Loucy (cell line): ENCODE data around the gene TTPAL.

Experiments
- EZH2phosphoT487 ChIP-seq: fragments of 200-600 bp; IDR thresholded peaks from 2 replicates; pipeline ENCODE4 v1.6.1; 2018; ENCODE audit warnings: antibody characterized with exemption, mild to moderate bottlenecking, moderate library complexity, borderline replicate concordance
- TF ChIP-seq, protein P1 (sequence below): fragments of 200-600 bp; sonication (generic); conservative IDR thresholded peaks from 2 replicates; pipeline ENCODE4 v1.5.1; 2014; ENCODE audit warnings: mild to moderate bottlenecking, antibody characterized with exemption, low read length

DNA sequence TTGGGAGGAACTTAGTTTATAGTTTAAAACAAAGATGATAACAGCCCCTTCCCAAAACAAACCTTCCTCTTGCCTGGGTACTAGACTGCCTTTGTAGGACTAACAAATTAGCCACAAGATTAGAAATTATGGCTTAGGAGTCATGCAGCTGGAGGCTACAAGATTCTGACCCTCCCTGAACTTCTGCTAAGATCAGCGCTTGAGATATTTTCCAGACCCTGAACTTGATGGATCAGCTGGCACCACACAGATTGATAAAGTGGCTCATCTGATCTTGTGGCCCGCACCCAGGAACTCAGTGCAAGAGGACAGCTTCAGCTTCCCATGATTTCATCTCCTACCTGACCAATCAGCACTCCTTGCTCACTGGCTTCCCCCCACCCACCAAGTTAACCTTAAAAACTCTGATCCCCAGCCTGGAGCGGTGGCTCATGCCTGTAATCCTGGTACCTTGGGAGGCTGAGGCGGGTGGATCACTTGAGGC is 52.1 kb downstream of the TTPAL start:
- TF ChIP-seq, protein P1, sequence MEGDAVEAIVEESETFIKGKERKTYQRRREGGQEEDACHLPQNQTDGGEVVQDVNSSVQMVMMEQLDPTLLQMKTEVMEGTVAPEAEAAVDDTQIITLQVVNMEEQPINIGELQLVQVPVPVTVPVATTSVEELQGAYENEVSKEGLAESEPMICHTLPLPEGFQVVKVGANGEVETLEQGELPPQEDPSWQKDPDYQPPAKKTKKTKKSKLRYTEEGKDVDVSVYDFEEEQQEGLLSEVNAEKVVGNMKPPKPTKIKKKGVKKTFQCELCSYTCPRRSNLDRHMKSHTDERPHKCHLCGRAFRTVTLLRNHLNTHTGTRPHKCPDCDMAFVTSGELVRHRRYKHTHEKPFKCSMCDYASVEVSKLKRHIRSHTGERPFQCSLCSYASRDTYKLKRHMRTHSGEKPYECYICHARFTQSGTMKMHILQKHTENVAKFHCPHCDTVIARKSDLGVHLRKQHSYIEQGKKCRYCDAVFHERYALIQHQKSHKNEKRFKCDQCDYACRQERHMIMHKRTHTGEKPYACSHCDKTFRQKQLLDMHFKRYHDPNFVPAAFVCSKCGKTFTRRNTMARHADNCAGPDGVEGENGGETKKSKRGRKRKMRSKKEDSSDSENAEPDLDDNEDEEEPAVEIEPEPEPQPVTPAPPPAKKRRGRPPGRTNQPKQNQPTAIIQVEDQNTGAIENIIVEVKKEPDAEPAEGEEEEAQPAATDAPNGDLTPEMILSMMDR, result no peak
- TF ChIP-seq EZH2phosphoT487, result no peak
